Suprapubic skin (tissue), 3 donors: ENCODE data around the gene RNF31.

Experiments
- CTCF ChIP-seq, 2 donors: fragments of 200-600 bp in 1 of 2; fragments of 450-650 bp in 1 of 2; sonication (generic) in 1 of 2; IDR thresholded peaks; one replicate each; pipeline ENCODE4 v1.5.1; 2016 to 2019; ENCODE audit warnings: antibody characterized with exemption in 2 of 2, mild to moderate bottlenecking in 1 of 2, moderate library complexity in 1 of 2
- EP300 ChIP-seq: sonication (generic); formaldehyde crosslinking; IDR thresholded peaks from one replicate; pipeline ENCODE4 v1.6.1; 2017; ENCODE audit warnings: antibody characterized with exemption

GRCh38 chr14:24138396-24139271 lies 8.7 kb upstream of the RNF31 start:
- TF ChIP-seq CTCF (IDR thresholded peaks at IDR 0.05) (no peak), EP300 (no peak)
